HG03103 (cell line): ENCODE results near the gene PHLDA2.

ENCODE experiments used
- ATAC-seq: cut with Tn5 transposase; IDR thresholded peaks from one replicate; pipeline ENCODE4 v1.9.1; 2021; ENCODE audit warnings: low read depth; ENCODE audit not compliant: unreplicated experiment

Gene PHLDA2

DNA sequence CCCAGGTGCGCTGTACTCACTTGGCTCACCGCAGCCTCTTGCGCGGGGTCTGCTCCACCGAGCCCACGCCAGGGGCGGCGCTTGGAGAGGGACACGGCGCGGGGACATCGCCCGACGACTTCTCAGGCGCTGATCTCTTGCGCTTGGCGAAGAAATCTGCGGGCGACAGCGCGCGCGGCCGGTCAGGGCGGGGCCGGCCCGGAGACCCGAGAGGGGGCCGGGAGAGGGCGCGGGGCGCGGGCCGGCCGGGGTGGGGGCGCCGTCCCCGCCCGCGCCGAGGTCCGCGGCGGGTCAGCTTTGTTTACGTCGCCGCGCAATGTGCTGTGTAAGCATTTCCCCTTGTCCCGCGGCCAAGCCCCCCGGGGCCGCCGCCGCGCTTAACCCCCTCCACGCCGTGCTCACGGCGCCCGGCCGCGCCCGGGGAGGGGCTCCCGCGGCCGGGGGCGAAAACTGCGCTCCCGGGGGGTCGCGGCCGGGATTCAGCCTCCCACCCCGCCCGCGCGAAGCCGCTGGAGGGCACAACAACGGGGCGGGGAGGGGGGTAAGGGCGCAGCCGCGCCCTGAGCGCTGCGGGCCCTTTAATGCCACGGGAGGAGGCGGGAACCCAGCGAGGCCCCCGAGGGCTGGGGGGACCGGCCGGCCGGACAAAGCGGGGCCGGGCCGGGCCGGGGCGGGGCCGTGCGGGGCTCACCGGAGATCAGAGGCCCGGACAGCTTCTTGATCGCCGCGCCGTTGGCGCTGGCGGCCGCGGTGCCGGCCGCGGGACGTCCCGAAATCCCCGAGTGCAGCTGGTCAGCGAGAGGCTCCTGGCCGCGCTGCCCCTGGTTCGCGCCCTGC, 45.0 kb downstream of the PHLDA2 start:
- no peak for ATAC-seq

- no peak for ATAC-seq
Observed at GRCh38 chr11:2883640-2883978, 45.6 kb downstream of the PHLDA2 start.

- ATAC-seq = no peak
Observed at GRCh38 chr11:2882396-2883110, 46.7 kb downstream of the PHLDA2 start.

DNA sequence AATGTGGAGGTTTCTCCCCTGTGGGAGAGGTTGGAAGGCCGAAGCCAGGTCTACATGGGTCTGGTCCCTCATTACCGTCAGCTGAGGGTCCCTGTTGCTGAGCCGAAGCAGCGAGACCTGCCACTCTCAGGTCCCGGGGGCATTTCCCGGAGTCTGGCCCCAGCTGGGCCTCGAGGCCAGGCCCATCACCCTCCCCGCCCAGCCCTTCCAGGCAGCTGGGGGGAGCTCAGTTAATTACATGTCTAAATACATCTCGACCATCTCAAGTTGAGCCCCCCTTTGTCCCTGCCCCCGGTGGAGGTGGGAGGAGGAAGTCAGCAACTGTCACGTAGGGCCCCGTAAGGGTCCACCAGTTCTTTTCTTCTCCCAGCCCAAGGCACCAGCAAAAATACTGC, 47.2 kb downstream of the PHLDA2 start:
- no peak for ATAC-seq

DNA sequence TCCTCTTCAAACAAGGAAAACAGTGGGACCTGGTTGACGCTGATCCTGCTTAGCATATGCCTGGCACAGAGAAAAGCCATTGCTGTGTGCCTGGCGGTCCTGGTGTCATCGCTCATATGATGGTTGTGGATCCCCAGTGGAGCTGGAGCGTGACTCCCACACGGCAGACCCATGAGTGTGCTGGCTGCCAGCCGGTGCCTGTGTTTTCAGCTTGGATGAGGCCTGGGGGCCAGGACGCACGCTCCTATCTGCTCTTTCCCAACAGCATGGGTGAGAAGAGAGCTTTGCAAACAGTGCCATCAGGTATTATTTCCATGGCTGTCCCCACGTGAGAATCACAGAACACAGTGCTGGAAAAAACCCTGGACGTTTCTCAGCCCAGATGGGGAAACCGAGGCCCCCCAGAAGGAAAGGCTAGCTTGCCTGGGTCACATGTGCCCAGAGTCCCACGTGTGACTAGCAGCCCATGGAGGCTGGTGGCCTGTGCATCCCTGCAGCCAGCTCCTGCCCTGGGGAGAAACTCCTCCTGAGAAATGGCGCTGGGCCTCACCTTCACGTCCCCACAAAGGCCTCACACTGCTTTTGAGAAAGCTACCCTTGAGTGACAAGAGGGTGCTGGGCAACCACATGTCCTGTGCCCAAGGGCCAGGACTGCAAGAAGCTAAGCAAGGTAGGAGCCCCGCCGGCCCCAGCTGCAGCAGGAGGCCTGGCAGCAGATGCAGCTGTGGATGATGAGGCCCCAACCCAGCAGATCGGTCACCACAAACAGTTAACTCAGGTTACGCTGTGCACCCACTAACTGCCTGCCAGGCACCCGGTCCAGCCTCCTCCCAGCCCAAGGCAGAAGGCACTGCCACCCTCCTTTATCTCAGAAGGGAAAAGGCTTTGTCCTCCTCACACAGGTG, 47.9 kb downstream of the PHLDA2 start:
- ATAC-seq = no peak

DNA sequence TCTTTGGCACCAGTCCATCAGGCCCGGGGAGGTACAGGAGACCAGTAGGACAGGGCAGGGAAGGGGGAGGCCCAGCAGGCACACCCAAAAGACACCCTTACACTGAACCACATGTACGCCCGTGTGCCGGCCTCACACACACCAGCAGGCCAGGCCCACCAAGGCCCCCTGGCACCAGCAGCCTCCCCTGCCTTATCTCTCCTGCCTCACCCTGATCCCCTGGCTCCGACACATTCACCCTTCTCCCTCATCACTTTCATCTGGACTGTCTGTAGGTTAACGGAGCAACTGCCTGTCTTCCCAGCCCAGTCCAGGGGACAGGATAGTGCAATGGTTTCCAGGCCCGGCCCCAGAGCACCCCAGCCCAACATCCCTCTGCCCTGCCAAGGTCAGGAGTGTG, 48.6 kb downstream of the PHLDA2 start:
- ATAC-seq = no peak

DNA sequence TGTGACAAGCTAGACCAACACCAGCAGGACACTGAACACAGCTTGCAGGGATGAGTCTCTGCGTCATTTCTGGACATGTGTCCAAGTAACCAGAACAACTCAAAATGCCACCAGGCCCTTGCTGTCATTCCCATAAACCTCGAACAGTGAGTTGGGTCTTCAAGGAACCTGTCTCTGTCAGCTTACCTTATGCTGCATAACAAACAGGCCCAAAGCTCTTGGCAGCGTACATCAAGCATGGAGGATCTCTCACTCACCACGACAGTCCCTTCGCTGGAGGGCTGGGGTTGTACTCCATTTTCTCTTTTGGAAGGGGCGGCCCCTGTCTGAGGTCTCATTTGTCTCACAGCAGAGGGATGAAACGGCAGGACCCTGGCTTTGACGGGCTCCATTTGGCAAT, 50.4 kb downstream of the PHLDA2 start:
- ATAC-seq = no peak
